ENCODE results near the gene SLC12A1.
A peak's percentile ranks its signal among the peaks of the same experiment; 100 is the strongest.

SLC12A1 gene

DNA sequence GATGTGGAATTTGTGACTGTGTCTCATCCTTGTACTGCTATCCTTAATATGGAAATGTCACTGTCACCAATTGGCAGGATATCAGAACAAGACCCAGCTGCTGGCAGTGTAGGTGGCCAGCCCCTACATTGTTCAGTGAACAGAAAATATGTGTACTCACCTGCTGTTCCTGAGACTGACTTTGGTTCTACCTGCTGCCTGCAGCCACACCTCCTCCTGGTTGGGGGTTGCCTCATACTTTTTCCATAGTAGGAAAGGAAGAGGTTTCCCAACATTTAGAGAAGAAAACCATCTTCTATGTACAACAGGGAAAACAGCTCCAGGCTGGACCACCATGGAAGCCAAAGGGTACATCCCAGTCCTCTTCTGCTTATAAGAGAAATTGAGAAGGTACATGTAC, 35.9 kb downstream of the SLC12A1 start:
- no peak for DNase-seq (ENCODE audit: low spot score)

DNA sequence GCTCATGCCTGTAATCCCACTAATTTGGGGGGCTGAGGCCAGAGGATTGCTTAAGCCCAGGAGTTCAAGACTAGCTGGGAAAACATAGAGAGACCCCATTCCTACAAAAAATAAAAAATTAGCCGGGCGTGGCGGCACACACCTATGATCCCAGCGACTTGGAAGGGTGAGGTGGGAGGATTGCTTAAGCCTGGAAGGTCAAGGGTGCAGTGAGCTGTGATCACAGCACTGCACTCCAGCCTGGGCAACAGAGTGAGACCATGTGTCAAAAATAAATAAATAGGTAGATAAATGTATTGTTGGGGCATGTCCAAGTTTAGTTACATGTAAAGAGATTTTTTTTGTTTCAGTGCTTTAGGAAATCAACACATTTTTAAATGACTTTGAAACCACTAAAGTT, 36.4 kb downstream of the SLC12A1 start:
- no peak for DNase-seq (ENCODE audit: low spot score)

DNA sequence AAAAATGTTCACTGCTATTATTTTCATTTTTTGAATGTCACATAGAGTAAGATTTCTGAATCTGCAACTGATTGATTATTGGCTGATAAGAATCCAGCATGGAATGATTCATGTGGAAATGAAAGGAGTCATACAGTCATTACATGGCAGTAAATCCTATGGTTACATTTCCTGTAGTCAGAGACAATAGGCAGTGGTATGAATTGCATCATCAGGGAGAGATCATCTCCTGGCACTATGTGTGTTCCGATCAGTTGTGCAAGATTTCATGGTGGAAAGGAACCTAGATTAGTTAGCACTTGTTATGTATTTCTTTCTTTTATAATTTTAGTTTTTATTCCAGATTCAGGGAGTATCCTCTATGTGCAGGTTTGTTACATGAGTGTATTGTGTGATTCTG, 38.8 kb downstream of the SLC12A1 start:
- DNase-seq (ENCODE audit: low spot score), result no peak

DNA sequence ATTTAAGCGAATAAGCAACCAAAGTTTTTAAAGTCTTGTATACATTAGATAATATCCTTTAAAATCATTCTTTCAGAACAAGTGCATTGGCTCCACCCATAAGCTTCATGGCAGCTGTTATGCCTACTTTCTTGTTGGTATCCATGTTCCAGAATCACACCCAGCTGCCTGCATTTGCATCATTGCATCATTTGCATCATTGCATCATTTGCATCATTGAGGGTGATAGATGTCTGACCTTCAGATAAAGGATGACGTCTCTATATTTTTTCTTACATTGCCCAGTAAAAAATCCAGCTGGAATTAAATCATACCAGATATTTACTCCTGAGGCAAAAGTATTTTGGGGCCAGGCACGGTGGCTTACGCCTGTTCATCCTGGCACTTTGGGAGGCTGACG, 42.3 kb downstream of the SLC12A1 start:
- DNase-seq (ENCODE audit: low spot score), result no peak

DNA sequence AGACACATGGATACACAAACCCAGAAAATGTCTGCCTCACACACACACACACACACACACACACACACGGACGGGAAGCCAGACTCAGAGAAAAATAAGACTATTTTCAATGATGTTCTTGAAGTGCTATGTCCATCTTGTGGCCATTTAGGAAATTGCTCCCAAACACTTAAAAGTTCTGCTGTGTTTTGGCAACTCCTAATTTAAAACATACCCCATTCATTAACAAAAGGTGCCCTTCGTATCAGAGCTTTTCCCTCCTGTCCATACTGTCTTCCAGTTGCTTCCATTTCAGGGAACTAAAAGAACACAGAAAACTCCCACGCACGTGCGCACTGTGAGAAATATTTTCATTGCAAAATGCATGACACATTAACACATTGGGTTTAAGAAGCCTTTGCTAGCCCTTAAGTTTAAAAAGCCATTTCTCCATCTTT, 44.6 kb downstream of the SLC12A1 start:
- peak; percentile 71 for DNase-seq (ENCODE audit: low spot score)

DNA sequence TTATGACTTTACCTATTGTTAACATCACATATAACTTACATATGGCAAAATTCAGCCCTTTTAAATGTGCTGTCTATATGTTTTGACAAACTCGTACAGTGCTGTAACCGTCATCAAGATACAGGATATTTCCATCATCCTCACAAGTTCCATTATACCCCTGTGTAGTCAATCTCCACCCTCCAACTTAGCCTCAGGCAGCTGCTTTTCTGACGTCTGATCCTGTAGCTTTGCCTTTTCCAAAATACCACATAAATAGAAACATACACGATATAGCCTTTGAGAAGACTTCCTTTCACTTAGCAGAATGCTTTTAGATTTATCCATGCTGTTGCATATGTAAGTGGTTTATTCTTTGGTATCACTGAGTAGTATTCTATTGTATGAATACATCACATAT, 47.1 kb downstream of the SLC12A1 start:
- DNase-seq (ENCODE audit: low spot score), result no peak

DNA sequence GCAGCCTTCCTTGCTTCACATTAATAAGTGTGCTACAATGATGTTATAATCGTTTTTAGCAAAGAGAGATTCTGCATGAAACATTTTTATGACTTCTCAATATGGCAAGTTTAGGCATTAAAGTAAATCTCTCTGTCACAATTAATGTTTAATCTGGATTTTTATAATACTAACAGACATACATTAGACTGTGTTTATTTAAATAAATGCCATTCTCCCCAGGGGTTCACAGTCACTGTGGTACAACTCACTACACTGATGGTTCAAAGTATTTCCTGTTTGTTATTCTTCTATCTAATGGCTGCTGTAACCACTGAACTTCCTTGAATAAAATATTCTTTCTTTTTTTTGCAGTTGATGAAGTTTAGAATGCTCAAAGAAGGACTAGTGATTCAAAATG, 59.0 kb downstream of the SLC12A1 start:
- DNase-seq (ENCODE audit: low spot score), result no peak

DNA sequence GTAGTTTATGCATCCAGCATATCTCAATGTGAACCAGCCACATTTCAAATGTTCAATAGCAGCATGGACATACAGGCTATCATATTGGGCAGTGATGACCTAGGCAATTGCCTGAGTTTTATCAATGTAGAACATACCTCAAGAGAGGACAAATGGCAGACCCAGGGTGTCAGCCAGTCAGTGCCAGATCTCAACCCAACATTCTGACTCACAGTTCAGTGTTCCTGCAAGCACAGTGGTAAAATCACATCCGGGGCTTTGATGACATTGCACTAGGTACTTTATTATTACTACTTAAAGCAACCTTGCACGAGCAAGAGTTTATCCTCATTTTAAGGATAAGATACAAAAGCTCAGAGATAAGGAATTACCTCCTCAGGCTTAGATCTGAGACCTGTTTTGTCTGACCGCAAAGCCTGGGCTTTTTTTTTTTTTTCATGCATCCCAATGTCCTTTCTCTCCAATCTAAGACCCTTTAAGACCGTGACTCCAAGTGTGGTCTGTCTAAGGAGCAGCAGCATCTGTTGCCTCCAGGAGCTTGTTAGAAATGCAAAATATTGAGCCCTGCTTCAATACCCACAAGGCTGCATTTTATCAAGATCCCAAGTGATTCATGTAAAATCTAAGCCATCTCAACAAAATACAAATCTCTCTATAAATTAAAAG, 60.1 kb downstream of the SLC12A1 start:
- no peak for DNase-seq (ENCODE audit: low spot score)

DNA sequence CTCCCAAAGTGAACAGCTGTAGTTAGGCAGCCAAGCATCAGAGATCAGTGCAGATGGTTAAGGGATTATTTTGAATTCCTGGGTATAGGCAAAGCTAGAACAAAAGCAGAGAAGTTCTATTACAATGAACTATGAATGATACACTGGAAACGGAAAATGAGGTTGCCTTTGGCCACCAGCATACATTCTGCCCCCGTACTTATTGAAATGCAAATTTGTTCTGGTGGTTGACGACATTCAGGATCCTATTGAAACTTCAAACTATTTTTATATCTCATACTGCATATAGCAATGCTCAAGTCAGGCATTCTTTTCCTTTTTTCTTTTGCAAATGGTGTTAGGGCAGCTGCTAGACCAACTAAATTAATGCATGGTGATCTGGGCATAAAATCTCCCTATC, 61.7 kb downstream of the SLC12A1 start:
- no peak for DNase-seq (ENCODE audit: low spot score)

DNA sequence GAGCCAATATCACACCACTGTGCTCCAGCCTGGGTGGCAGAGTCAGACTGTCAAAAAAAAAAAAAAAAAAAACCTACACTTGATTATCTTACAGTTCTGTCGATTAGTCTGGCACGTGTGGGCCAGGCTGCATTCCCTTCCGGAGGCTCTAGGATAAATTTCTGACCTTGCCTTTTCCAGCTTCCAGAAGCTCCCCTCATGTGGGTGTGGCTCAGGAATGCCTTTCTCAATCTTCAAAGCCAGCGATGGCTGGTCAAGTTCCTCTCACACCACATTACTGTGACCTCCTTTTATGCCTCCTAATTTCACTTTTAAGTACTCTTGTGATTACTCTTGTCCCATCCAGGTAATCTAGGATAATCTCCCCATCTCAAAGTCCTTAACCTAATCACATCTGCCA, 66.9 kb downstream of the SLC12A1 start:
- no peak for DNase-seq (ENCODE audit: low spot score)

DNA sequence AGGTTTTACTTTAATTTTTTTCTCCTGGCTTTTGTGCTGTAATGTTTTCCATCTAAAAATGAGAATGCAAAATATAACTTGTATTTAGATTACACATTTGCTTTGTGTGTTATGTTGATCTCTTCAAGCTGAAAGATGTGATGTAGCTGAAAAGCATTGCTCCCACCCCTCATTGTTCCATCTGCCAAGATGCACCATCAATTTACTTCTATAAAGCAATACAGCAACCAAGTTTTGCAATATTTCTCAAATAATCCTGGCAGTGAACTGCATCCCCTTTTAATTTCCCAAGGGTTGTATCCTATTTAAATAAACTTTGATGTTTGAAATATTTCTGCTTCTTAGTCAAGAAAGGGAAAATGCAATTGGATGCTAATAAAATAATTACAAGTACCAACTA, 72.6 kb downstream of the SLC12A1 start:
- no peak for DNase-seq (ENCODE audit: low spot score)

DNA sequence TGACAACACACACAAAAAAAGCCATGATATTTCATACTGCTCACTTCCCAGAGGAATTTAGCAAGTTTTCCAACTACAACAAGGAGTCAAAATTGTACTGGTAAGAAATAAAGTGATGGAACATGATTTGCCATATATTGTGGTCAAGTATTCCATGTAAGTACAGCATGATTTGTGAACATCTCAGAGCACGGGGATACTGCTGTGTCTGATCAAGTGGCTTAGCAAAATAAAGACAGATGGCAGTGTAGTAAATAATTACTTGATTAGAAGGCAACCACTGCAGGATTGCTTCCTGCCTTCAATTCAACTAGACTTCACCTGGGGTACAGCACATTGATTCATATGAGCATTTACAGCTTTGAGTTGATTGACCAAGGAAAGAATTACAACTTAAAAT, 73.5 kb downstream of the SLC12A1 start:
- no peak for DNase-seq (ENCODE audit: low spot score)

DNA sequence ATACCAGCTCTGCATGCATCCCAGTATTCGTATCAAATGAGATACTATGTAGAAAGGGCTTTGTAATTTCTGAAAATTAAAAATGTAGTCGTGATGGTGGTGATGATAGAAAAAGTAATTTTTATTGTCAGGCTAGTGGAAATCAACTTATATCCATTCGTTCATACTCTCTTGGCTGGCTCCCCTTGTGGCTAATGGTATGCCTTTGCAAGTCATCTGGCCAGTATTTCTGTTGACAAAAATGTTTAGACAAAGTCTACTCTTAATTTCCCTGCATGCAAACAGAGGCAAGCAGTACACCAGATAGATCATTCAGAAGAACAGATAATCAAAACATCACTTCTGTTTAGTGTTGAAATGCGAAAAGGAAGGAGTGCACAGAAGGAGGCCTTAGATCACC, 75.6 kb downstream of the SLC12A1 start:
- no peak for DNase-seq (ENCODE audit: low spot score)

DNA sequence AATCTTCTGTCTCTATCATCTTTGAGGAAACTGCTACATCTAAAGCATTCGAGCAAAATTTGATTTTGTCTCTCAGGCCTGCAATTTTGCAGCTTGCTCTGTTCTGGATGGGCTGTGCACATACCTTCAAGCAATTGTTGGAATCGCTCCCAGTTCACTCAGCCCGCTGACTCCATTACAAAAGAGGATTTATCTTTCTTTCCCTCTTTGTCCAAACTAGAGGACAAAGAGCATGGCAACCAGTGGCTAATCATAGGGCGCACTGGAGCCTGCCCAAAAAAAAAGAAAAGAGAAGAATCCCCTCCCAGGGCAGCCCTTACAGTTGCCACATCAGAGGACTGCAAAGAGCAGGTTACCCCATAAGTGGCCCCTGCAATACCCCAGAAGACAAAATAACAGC, 76.1 kb downstream of the SLC12A1 start:
- DNase-seq (ENCODE audit: low spot score), result no peak

DNA sequence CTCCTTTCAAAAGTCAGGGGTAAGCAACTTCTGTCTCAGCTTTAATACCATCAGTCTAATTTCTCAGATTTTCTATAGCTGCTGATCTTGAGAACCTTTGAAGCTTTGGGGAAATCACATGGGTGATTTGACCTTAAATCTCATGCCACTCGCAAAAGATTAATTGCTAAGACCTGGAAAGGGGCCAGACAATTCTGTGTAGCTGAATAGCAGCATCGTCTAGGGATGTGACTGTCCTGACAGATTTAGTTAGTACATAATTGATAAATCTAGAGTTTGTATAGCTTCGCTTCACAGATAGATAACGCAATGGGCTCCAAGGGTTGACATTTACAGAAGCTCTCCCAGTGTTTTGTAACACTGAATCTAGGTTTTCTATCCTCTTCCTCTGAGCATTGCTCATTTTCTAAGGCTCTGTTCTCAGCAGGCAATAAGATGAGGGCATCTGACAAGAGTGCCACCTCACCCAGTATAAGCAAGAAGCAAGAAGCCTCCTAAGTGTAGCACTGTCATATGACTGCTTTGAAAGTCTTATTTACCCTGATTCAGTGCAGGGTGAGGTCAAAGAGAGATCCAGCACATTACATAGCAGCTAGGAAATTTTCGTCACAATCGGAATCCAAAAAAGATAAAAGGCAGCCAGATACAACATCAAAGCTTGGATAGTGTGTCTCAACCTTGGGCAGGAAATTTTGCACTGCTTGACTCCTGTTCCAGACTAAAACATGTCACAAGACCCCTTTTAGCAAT, 77.5 kb downstream of the SLC12A1 start:
- no peak for DNase-seq (ENCODE audit: low spot score)

DNA sequence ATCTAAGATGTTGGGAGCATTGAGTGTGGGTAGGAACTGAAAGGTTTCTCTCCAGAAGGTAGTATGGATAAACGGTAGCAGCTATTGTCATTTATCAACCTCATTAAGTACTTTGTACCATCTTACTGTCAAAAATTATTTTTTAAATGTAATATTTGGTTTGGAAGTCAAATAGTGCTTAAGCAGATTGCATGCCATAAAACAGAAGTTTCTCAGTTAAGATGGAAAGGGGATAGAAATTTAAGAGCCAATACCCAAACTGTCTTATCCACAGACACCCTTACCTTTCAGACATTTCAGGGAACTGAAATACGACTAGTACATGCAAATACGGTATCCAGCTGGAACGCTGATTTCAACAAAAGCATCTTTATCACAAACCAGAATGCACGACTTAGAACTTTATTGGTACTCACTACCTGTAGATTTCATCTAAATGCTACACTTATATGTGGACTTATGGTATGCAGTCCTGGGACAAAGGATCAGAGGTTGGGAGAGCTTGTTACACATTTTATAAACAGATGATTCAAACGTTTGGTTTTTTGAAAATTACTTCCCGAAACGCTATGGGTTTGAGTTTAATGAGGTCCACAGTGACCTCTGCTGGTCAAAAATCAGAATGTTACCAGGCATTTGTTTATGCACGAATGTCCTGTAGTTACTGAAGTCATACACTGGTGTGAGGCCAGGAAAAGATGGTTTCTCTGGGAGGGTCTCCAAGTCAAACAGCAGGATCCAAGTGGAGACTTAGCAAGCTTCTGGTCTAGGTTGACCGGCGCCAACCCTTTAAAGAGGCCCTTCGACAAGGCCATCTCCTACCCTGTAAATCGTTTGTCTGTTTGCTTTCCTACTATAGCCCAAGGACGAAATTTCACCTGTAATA, 79.5 kb downstream of the SLC12A1 start:
- peak; percentile 83 for DNase-seq (ENCODE audit: low spot score)

DNA sequence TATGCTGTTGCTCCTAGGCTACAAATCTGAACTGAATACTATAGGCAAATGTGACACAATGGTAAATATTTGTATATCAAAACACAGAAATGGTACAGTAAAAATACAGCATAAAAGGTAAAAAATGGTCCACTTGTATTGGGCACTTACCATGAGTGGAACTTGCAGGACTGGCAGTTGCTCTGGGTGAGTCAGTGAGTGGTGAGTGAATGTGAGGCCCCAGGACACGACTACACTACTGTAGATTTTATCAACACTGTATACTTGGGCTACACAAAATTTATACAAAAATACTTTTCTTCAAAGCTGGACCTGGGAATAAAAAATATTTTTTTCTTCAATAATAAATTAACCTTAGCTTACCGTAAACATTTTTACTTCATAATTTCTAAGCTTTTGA, 83.5 kb downstream of the SLC12A1 start:
- DNase-seq (ENCODE audit: low spot score), result no peak

DNA sequence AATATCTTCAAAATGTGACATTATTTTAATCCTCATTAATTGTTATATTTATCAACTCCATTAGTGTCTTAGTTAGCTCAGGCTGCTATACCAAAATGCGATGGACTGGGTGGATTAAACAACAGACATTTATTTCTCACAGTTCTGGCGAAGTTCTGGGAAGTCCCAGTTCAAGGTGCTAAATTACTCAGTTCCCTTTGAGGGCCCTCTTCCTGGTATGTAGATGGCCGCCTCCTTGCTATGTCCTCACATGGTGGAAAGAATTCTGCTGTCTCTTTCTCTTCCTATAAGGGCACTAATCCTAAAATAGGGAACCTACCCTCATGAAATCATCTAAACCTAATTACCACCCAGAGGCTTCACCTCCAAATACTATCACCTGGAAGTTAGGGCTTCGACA, 86.4 kb downstream of the SLC12A1 start:
- no peak for DNase-seq (ENCODE audit: low spot score)

DNA sequence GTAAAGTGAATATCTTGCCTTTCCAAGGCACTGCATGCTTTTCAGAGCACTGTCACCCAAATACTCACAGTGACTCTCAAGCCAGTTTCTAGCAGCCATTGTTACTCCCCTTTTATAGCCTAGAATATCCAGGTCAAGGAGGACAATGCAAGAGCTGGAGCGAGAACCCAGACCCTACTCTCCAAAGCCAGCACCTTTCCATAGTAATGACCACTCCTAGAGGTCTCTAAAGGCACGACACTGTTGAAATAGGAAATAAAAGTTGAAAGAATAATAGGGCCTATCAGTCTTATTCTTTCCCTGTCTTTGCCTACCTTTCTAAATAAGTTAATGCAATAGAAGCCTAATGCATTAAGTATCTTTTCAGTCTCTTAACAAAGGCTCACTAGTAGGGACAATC, 91.6 kb downstream of the SLC12A1 start:
- DNase-seq (ENCODE audit: low spot score), result no peak

DNA sequence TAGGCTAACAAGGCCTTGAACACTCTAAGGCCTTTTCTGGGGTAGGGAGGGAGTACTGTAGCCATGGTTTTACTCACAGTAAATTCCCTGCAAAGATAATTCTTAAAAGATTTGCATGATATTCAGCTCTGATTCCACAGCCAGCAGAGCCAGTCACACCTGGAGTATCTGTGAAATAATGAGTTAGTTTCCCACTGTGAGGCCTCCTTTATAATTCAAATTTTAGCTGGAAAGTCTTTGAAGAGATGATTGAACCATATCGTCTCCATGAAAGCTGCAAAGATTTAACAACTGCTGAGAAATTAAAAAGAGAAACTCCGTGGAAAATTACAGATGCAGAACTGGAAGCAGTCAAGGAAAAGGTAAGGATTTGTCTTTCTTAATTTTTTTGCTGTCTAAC, 92.8 kb downstream of the SLC12A1 start:
- no peak for DNase-seq (ENCODE audit: low spot score)

DNA sequence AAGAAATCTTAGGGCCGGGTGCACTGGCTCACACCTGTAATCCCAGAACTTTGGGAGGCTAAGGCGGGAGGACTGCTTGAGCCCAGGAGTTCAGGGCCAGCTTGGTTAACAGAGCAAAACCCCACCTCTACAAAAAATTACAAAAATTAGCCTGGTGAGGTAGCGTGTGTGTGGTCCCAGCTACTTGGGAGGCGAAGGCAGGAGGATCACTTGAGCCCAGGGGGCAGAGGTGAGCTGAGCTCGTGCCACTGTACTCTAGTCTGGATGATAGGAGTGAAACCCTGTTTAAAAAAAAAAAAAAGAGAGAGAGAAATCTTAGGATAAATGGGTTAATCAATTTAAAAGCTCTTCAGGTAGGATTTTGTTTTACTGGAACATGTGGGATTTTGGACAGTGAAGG, 93.9 kb downstream of the SLC12A1 start:
- no peak for DNase-seq (ENCODE audit: low spot score)

DNA sequence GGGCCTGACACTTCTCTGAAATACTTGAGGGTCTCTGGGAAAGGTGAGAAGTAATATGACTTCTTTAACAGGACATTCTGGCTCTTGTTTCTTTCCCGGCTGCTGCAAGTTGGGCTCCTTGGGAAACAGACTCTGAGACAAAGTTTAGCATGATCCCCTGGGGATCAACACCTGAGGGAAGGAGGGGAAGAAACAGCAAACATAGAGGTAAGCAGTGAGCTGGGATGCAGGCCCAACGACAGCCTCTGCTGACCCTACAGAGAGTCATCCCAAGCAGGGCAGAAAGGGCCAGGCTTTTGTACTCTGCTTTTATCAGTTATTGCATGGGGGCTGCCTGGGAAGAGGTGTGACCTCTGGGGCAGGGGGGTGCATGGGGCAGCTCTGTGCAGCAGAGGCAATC, 98.3 kb downstream of the SLC12A1 start:
- no peak for DNase-seq (ENCODE audit: low spot score)

DNA sequence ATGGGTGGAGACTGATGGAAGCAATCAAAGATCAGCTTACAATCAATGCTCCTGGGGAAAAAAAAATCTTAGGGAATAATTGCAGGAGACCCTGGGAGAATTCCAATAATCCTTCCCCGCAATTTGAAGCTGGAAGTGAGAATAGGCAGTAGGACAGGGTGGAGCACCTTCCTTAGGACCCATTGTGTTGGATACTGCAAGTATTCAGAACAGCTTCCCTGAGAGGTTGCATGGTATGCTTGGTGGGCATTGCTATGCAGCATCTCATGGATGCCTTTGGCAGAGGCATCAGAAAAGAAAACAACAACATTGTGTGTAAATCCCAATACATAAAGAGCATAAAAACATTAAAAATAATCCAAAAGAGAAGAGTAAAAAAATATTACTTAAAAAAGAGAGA, 100.5 kb downstream of the SLC12A1 start:
- no peak for DNase-seq (ENCODE audit: low spot score)
